ENCODE results near the gene TDRD15.

The TDRD15 gene

GRCh38 chr2:21175895-21176646 is 52.3 kb downstream of the TDRD15 start:
- H3K27ac ChIP-seq (ENCODE audit: extremely low read depth, low read depth, low read length) = no peak overlapping the region
- TF ChIP-seq ZNF292 (tag by site-specific recombination; IDR thresholded peaks at IDR 0.05; ENCODE audit: borderline replicate concordance, low read depth) (no peak), ZNF654 (tag by site-specific recombination; IDR thresholded peaks at IDR 0.05; ENCODE audit: low read depth) (peak; percentile 14; the same call in 1 of the 2 replicates)
- ChIA-PET CTCF (interaction anchor here (0.7 to 2.0 kb wide), 5 partner anchors 11 to 220 kb away, joined by 3 to 31 read pairs (median 4); no protein-coding TSS in a partner anchor), POLR2A (no interaction called here)
- no peaks in the 10 kb centered on the region for H3K4me1 ChIP-seq (ENCODE audit: control insufficient read depth, insufficient read depth, low read length)
- no peaks in the 10 kb centered on the region for H3K36me3 ChIP-seq (ENCODE audit: control insufficient read depth in 2 of 2, insufficient read depth in 1 of 2, low read length in 2 of 2)
- H3K4me3 ChIP-seq (ENCODE audit: low read depth, low read length) = no peak overlapping the region
- no peaks in the 10 kb centered on the region for H3K9me3 ChIP-seq (ENCODE audit: control insufficient read depth, insufficient read depth, low read depth, low read length)

- CTCF ChIA-PET = no interaction called here
- no peaks in the 10 kb centered on the region for H3K36me3 ChIP-seq (ENCODE audit: control insufficient read depth in 2 of 2, insufficient read depth in 1 of 2, low read length in 2 of 2)
- POLR2A ChIA-PET = no interaction called here
These were observed 58.2 kb downstream of the TDRD15 start for GRCh38 chr2:21181957-21182356.

GRCh38 chr2:21183306-21183705 is 59.5 kb downstream of the TDRD15 start:
- Histone ChIP-seq H3K4me1 (ENCODE audit: control insufficient read depth, insufficient read depth, low read length) (no peaks in the 10 kb centered on the region), H3K27ac (ENCODE audit: extremely low read depth, low read depth, low read length) (no peak overlapping the region), H3K36me3 (ENCODE audit: control insufficient read depth in 2 of 2, insufficient read depth in 1 of 2, low read length in 2 of 2) (no peaks in the 10 kb centered on the region), H3K9me3 (ENCODE audit: control insufficient read depth, insufficient read depth, low read depth, low read length) (no peaks in the 10 kb centered on the region), H3K4me3 (ENCODE audit: low read depth, low read length) (no peak overlapping the region)
- CTCF ChIA-PET = interaction anchor here (1.4 kb wide), 1 partner anchor 134 kb away, joined by 3 read pairs; no protein-coding TSS in a partner anchor
- POLR2A ChIA-PET = no interaction called here
- TF ChIP-seq ZNF426 (tag by site-specific recombination; IDR thresholded peaks at IDR 0.05) (no peak), ZNF266 (tag by site-specific recombination; IDR thresholded peaks at IDR 0.05; ENCODE audit: low read depth) (no peak), ZBTB26 (tag by site-specific recombination; optimal IDR thresholded peaks at IDR 0.05) (no peak), ZSCAN23 (tag by site-specific recombination; IDR thresholded peaks at IDR 0.05) (no peak), ZNF416 (tag by site-specific recombination; IDR thresholded peaks at IDR 0.05) (no peak), ZNF670 (tag by site-specific recombination; IDR thresholded peaks at IDR 0.05; ENCODE audit: low read depth) (no peak), MYNN (tag by site-specific recombination; IDR thresholded peaks at IDR 0.05; ENCODE audit: borderline replicate concordance) (no peak), ZNF114 (tag by site-specific recombination; IDR thresholded peaks at IDR 0.05) (no peak), ZNF239 (tag by site-specific recombination; IDR thresholded peaks at IDR 0.05) (no peak), ZBTB44 (tag by site-specific recombination; IDR thresholded peaks at IDR 0.05) (no peak), ZNF362 (tag by site-specific recombination; IDR thresholded peaks at IDR 0.05) (no peak), ZNF10 (tag by site-specific recombination; IDR thresholded peaks at IDR 0.05) (no peak)

More at GRCh38 chr2:21181957-21182356, 58.2 kb downstream of the TDRD15 start:
- H3K9me3 ChIP-seq (ENCODE audit: control insufficient read depth, insufficient read depth, low read depth, low read length) = no peaks in the 10 kb centered on the region
- no peak for TF ChIP-seq HOXA7 (CRISPR knock-in tag; IDR thresholded peaks at IDR 0.05; ENCODE audit: borderline replicate concordance)
- TF ChIP-seq ZBTB26 (tag by site-specific recombination; optimal IDR thresholded peaks at IDR 0.05) = no peak
- no peak for TF ChIP-seq ZNF324 (tag by site-specific recombination; IDR thresholded peaks at IDR 0.05)
- TF ChIP-seq ZNF707 (tag by site-specific recombination; IDR thresholded peaks at IDR 0.05) = no peak
- no peak for TF ChIP-seq ZNF214 (tag by site-specific recombination; IDR thresholded peaks at IDR 0.05; ENCODE audit: borderline replicate concordance)
- no peak for TF ChIP-seq ZBTB17 (tag by site-specific recombination; IDR thresholded peaks at IDR 0.05)
- no peak for TF ChIP-seq ZFP3 (tag by site-specific recombination; IDR thresholded peaks at IDR 0.05; ENCODE audit: low read depth)
- TF ChIP-seq ZNF26 (tag by site-specific recombination; IDR thresholded peaks at IDR 0.05) = no peak
- no peak for TF ChIP-seq HOXD13 (CRISPR knock-in tag; IDR thresholded peaks at IDR 0.05; ENCODE audit: borderline replicate concordance)
- TF ChIP-seq ZNF624 (tag by site-specific recombination; IDR thresholded peaks at IDR 0.05) = no peak
- TF ChIP-seq PRDM1 (tag by site-specific recombination; IDR thresholded peaks at IDR 0.05) = no peak
- no peak for TF ChIP-seq ZBTB7A (tag by site-specific recombination; IDR thresholded peaks at IDR 0.05; ENCODE audit: low read depth)
- no peak for TF ChIP-seq ZNF521 (tag by site-specific recombination; IDR thresholded peaks at IDR 0.05)
- TF ChIP-seq TCF7L2 (IDR thresholded peaks at IDR 0.05; ENCODE audit: borderline replicate concordance, low read depth, low read length) = no peak
- no peaks in the 10 kb centered on the region for H3K4me1 ChIP-seq (ENCODE audit: control insufficient read depth, insufficient read depth, low read length)
- no peak overlapping the region for H3K4me3 ChIP-seq (ENCODE audit: low read depth, low read length)
- H3K27ac ChIP-seq (ENCODE audit: extremely low read depth, low read depth, low read length) = no peak overlapping the region
